KMS-11 (cell line): ENCODE measurements around the gene KCNIP1.

Experiments used
- H2AFZ ChIP-seq: fragments of 200-600 bp; sonication (generic); 2 replicates; pipeline ENCODE4 v1.6.1; 2016; ENCODE audit warnings: antibody characterized with exemption, mixed run types, low read depth
- H3K27ac ChIP-seq: fragments of 200-600 bp; sonication (generic); 2 replicates; pipeline ENCODE4 v1.6.1; 2016; ENCODE audit warnings: mild to moderate bottlenecking, mixed run types
- H3K27me3 ChIP-seq: fragments of 200-600 bp; sonication (generic); 2 replicates; pipeline ENCODE4 v1.6.1; 2017; ENCODE audit warnings: mild to moderate bottlenecking, low read depth, mixed run types, moderate library complexity; ENCODE audit not compliant: insufficient read depth
- H3K36me3 ChIP-seq: fragments of 200-600 bp; sonication (generic); 2 replicates; pipeline ENCODE4 v1.6.1; 2017; ENCODE audit warnings: mild to moderate bottlenecking, mixed run types; ENCODE audit not compliant: insufficient read depth
- H3K4me1 ChIP-seq: fragments of 200-600 bp; sonication (generic); 2 replicates; pipeline ENCODE4 v1.6.1; 2016; ENCODE audit warnings: mild to moderate bottlenecking, low read depth, mixed run types; ENCODE audit not compliant: poor library complexity, severe bottlenecking
- H3K4me2 ChIP-seq: fragments of 200-600 bp; sonication (generic); 2 replicates; pipeline ENCODE4 v1.7.0; 2016; ENCODE audit warnings: mild to moderate bottlenecking, mixed run types
- H3K4me3 ChIP-seq: fragments of 200-600 bp; sonication (generic); IDR thresholded peaks from 2 replicates; pipeline ENCODE4 v1.6.1; 2017; ENCODE audit warnings: low read depth, low read length, mixed read lengths; ENCODE audit not compliant: insufficient read depth
- H3K79me2 ChIP-seq: fragments of 200-600 bp; sonication (generic); 2 replicates; pipeline ENCODE4 v1.6.1; 2016; ENCODE audit warnings: low read depth, mixed run types; ENCODE audit not compliant: insufficient read depth
- H3K9ac ChIP-seq: fragments of 200-600 bp; sonication (generic); 2 replicates; pipeline ENCODE4 v1.6.1; 2016; ENCODE audit warnings: mild to moderate bottlenecking, mixed run types
- H4K20me1 ChIP-seq: fragments of 200-600 bp; sonication (generic); 2 replicates; pipeline ENCODE4 v1.6.1; 2016; ENCODE audit warnings: mild to moderate bottlenecking, mixed run types; ENCODE audit not compliant: insufficient read depth
- TF ChIP-seq, protein P1 (sequence below): fragments of 200-600 bp; sonication (generic); conservative IDR thresholded peaks from 2 replicates; pipeline ENCODE4 v1.6.1; 2017; ENCODE audit warnings: low read depth, mild to moderate bottlenecking, antibody characterized with exemption, low read length, moderate library complexity, mixed read lengths

KCNIP1 gene

DNA sequence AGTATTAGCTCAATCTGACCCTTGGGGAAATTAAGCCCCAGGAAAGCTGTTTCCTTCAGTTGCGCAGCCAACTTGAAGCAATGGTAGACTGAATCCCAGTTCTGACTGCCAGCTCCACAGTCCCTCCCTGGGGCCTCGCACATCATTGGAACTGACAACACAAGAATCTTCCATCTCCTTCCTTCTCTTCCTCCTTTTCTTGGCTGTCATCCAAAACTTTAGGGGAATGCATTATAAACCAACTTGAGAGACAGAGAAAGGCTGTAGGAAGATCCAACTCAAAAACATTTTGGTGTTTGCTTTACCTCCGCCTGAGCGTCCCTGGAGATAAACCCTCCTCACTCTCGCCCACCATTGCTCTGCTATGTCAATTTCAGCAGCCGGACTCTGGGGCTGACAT is 16.6 kb downstream of the KCNIP1 start:
- H3K4me1 ChIP-seq = no peaks in the 10 kb centered on the region
- H3K27ac ChIP-seq = no peak overlapping the region
- no peak overlapping the region for H3K4me3 ChIP-seq
- H3K4me2 ChIP-seq = no peak overlapping the region
- no peaks in the 10 kb centered on the region for H4K20me1 ChIP-seq
- H2AFZ ChIP-seq = no peak overlapping the region
- H3K27me3 ChIP-seq = no peaks in the 10 kb centered on the region
- TF ChIP-seq, protein P1, sequence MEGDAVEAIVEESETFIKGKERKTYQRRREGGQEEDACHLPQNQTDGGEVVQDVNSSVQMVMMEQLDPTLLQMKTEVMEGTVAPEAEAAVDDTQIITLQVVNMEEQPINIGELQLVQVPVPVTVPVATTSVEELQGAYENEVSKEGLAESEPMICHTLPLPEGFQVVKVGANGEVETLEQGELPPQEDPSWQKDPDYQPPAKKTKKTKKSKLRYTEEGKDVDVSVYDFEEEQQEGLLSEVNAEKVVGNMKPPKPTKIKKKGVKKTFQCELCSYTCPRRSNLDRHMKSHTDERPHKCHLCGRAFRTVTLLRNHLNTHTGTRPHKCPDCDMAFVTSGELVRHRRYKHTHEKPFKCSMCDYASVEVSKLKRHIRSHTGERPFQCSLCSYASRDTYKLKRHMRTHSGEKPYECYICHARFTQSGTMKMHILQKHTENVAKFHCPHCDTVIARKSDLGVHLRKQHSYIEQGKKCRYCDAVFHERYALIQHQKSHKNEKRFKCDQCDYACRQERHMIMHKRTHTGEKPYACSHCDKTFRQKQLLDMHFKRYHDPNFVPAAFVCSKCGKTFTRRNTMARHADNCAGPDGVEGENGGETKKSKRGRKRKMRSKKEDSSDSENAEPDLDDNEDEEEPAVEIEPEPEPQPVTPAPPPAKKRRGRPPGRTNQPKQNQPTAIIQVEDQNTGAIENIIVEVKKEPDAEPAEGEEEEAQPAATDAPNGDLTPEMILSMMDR = no peak
- no peaks in the 10 kb centered on the region for H3K79me2 ChIP-seq
- H3K36me3 ChIP-seq = no peaks in the 10 kb centered on the region
- H3K9ac ChIP-seq = no peak overlapping the region

DNA sequence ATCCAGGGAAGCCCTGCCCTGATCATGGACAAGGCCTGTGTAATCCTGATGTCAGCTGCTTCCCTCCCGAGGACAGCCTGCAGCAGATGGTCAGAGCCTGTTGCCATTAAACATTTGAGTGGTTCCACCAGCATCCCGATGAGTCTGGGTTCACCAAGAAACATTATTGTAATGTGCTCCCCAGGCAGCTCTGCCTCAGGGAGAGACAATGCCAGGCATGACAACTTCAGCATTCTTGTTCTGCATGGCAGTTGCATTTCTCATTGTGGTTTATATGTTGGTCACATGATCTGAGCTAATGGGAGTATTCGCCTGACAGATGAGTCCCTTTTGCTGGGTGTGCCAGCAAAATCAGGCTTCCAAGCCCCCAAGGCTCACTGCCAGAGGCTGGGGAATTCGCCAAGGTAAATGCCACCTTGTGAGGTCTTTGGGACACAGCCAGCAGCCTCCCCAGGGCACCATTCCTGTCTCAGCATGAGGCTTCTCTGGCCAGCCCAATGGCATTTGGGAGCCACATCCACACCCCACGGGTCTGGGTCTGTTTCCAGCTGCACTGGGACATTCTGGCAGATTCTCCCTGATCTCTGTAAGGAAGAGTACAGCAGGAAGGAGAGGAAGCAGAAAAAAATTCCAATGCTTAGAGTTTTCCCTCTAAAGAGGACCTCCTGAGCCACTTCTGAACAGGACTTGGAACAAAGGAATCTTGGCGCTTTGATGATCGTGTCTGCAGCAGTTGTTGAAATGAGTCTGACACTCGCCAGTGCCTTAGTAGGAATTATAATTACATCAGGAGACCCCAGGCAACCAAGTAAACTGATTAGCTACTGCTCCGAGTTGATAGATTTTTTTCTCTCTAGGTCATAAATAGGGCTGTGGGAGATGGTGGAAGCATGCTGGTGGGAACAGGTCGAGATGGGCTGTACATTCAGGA is 18.7 kb downstream of the KCNIP1 start:
- Histone ChIP-seq H3K4me3 (no peak overlapping the region), H3K4me2 (no peak overlapping the region), H3K9ac (no peak overlapping the region), H4K20me1 (no peaks in the 10 kb centered on the region), H3K4me1 (no peaks in the 10 kb centered on the region), H3K79me2 (no peaks in the 10 kb centered on the region), H2AFZ (no peak overlapping the region), H3K27me3 (no peaks in the 10 kb centered on the region), H3K27ac (no peak overlapping the region), H3K36me3 (no peaks in the 10 kb centered on the region)
- TF ChIP-seq, protein P1 = no peak

DNA sequence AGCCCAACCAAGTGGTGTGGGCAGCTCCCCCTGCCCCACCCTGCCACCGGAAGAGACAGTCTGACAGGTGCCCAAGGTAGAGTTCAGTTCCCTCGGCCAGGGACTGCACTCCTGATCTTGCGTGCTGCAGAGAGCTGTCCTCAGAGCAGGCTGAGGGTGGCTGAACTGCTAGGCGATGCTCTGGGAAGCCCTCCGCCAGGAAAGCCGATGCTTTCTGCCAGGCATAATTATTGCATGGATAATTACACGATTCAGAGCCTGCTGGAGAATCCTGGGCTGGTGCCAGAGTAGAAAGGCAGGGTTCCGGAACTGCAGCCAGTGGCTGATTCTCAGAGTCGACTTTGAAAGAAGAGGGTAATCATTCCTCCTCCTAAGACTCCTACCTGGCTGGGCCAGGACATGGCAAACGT is 19.3 kb downstream of the KCNIP1 start:
- no peak overlapping the region for H3K27ac ChIP-seq

DNA sequence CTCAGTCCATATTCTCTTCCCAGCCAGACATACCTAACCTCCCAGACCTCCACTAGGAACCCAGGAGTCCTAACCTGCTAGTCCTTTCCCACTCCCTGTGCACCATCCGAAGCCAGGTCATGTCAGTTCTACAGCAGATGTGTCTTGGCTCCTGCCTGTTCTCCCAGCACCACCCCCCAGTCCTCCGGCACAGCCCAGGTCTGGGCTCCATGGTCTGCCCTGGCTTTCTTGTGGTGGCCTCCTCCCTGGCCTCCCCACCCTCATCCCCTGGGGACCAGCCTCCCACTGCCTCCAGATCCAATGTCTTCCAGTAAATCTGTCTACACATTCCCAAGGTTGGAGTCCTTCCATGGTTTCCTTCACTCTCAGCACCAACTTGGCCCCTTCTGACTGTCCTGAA is 20.0 kb downstream of the KCNIP1 start:
- no peaks in the 10 kb centered on the region for H3K4me1 ChIP-seq
- no peaks in the 10 kb centered on the region for H3K36me3 ChIP-seq
- H3K4me2 ChIP-seq = no peak overlapping the region

More for the DNA sequence above, 19.3 kb downstream of the KCNIP1 start:
- H3K79me2 ChIP-seq = no peaks in the 10 kb centered on the region
- no peak overlapping the region for H3K9ac ChIP-seq
- H4K20me1 ChIP-seq = no peaks in the 10 kb centered on the region
- H2AFZ ChIP-seq = no peak overlapping the region
- no peaks in the 10 kb centered on the region for H3K4me1 ChIP-seq
- TF ChIP-seq, protein P1 = no peak
- H3K36me3 ChIP-seq = no peaks in the 10 kb centered on the region
- H3K4me3 ChIP-seq = no peak overlapping the region
- no peaks in the 10 kb centered on the region for H3K27me3 ChIP-seq
- no peak overlapping the region for H3K4me2 ChIP-seq

More for the DNA sequence above, 20.0 kb downstream of the KCNIP1 start:
- Histone ChIP-seq H3K9ac (no peak overlapping the region), H3K27me3 (no peaks in the 10 kb centered on the region), H3K27ac (no peak overlapping the region), H2AFZ (no peak overlapping the region), H3K79me2 (no peaks in the 10 kb centered on the region), H3K4me3 (no peak overlapping the region), H4K20me1 (no peaks in the 10 kb centered on the region)
- TF ChIP-seq, protein P1 = no peak
